DMS153 (cell line): ENCODE data around the gene GRIN2C.

Experiments
- DNase-seq: peaks from one replicate; lab custom pipeline; 2025; lab: John Stamatoyannopoulos, UW

GRIN2C gene

DNA sequence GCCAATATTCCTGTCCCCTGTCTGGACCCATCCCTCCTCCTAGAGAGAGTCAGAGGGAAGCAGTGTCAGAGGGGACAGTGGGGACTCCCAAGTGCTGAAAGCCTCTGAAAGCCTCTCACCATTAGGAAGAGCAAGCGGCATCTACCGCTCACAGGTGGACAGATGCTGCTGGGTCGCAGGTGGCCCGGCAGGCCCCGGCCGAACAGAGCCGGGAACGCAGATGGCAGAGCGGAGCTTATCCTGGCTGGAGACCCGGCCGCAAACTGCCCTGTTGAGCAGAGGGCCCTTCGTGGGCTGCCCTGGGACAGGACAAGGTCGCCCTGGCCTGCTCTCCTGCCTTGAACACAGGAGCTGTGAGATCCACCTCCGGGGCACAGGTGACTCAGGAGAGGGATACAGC, 60.6 kb downstream of the GRIN2C start:
- DNase-seq = no peak

GRCh38 chr17:74798239-74798707, 61.4 kb downstream of the GRIN2C start:
- no peak for DNase-seq

GRCh38 chr17:74797824-74798223, 61.9 kb downstream of the GRIN2C start:
- DNase-seq = no peak

DNA sequence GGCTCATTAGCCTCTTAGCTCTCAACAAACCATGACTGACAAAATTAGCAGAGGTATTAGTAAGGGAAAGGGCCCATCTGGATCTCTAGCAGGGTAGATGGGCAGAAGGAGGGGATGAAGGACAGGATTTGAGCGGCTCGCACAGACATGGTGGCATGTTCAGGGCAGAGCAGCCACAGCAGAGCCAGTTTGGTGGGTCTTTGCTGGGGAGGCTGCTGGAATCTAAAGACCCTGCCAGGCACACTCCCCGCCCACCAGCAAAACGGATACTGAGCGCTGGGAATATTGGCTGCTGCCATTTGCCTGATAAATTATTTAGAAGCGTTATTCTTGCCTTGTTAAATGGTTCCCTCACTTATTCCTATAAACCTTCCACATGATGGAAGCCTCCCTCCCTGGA, 62.8 kb downstream of the GRIN2C start:
- no peak for DNase-seq

- no peak for DNase-seq
Observed at GRCh38 chr17:74796211-74796610, 63.5 kb downstream of the GRIN2C start.

GRCh38 chr17:74795327-74796020, 64.2 kb downstream of the GRIN2C start:
- DNase-seq = no peak

DNA sequence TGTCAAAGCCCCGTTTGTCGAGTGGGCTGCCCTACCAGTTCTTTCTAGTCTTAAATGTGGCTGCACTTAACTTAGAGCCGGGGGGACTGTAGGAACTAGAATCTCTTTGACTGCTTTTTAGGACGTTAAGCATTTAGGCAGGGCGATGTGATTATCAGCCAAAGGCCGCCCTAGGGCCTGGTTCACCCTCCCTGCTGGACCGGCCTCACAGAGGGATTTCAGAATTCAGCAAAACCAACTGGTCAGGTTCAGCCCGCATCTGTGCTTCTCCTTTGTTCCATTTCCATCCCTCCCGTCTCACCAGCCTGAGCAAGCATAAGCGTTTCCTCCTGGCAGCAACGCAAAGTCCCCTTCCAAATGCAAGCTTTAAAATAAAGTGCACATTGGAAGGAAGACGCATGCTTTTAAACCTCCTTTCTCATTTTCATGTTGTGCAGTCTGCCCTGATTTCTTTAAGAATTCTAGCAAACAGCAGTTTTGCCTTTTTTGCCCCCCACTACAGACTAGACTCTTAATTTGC, 67.0 kb downstream of the GRIN2C start:
- DNase-seq = no peak
